Colonic mucosa (tissue), 4 donors: ENCODE measurements around the gene PAX4. TPM values are rescaled to one million over a fixed set of nuclear protein-coding genes. Genes with fewer than 3 reads are reported as not detected.

Source experiments
- DNase-seq: peaks from one replicate; pipeline ENCODE4 v3.0.0-alpha.2; 2020
- H3K27ac ChIP-seq: fragments of 200-600 bp; one replicate; pipeline ENCODE4 v1.8.0; 2021
- H3K27me3 ChIP-seq: fragments of 200-600 bp; one replicate; pipeline ENCODE4 v1.8.0; 2021
- H3K36me3 ChIP-seq: fragments of 200-600 bp; one replicate; pipeline ENCODE4 v1.8.0; 2021
- H3K4me1 ChIP-seq: fragments of 200-600 bp; one replicate; pipeline ENCODE4 v1.8.0; 2021; ENCODE audit warnings: mild to moderate bottlenecking
- H3K4me3 ChIP-seq: fragments of 200-600 bp; one replicate; pipeline ENCODE4 v1.8.0; 2021
- H3K9ac ChIP-seq, 2 donors: one replicate each; pipeline ENCODE4 v1.7.0; 2013; ENCODE audit warnings: control low read depth in 2 of 2, low read depth in 2 of 2, low read length in 2 of 2
- H3K9me3 ChIP-seq: fragments of 200-600 bp; one replicate; pipeline ENCODE4 v1.8.0; 2021
- intact Hi-C: fragments of 100-400 bp; cut with DNase I; formaldehyde crosslinking; loops from one replicate; pipeline ENCODE4 v1.14.1; 2022
- total RNA-seq, 2 donors: library from RNA; stranded (reverse); fragmentation: NEBNext Ultra II Directional in 1 of 2; extraction: Animal tissue kit (Norgen Biotek cat#: 25700) in 1 of 2; gene quantifications; one replicate each; pipeline ENCODE4 v1.2.1, GENCODE V29; 2021
- TF ChIP-seq, protein P1 (sequence below): fragments of 200-600 bp; IDR thresholded peaks from one replicate; pipeline ENCODE4 v1.8.0; 2022; ENCODE audit warnings: antibody characterized with exemption, mild to moderate bottlenecking
- donor health status: healthy.
- donor health status: DM: no; HTN: no; CAD: no.
- donor health status: DM: no; HTN: no; CAD: no.

PAX4 gene
- total RNA-seq, 2 donors from 2014 or later: 0.67 to 0.88 TPM

DNA sequence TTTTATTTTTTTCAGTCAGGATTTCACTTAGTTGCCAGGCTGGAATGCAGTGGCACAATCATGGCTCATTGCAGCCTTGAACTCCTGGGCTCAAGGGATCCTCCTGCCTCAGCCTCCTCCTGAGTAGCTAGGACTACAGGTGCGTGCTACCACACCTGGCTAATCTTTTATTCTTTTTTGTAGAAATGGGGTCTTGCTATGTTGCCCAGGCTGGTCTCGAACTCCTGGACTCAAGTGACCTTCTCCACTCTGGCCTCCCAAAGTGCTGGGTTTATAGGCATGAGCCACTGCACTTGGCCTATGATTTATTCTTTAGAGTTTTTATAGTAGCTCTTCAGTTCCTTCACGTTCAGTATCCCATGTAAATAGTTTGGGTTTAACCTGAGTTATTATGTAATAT is 39.6 kb upstream of the PAX4 start:
- Histone ChIP-seq H3K4me3 (no peak overlapping the region), H3K36me3 (no peaks in the 10 kb centered on the region), H3K9ac (no peak overlapping the region), H3K27me3 (no peaks in the 10 kb centered on the region), H3K27ac (no peak overlapping the region), H3K9me3 (no peaks in the 10 kb centered on the region), H3K4me1 (no peaks in the 10 kb centered on the region)
- TF ChIP-seq, protein P1, sequence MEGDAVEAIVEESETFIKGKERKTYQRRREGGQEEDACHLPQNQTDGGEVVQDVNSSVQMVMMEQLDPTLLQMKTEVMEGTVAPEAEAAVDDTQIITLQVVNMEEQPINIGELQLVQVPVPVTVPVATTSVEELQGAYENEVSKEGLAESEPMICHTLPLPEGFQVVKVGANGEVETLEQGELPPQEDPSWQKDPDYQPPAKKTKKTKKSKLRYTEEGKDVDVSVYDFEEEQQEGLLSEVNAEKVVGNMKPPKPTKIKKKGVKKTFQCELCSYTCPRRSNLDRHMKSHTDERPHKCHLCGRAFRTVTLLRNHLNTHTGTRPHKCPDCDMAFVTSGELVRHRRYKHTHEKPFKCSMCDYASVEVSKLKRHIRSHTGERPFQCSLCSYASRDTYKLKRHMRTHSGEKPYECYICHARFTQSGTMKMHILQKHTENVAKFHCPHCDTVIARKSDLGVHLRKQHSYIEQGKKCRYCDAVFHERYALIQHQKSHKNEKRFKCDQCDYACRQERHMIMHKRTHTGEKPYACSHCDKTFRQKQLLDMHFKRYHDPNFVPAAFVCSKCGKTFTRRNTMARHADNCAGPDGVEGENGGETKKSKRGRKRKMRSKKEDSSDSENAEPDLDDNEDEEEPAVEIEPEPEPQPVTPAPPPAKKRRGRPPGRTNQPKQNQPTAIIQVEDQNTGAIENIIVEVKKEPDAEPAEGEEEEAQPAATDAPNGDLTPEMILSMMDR: no peak
- intact Hi-C loops: no loop called here
- DNase-seq: no peak

DNA sequence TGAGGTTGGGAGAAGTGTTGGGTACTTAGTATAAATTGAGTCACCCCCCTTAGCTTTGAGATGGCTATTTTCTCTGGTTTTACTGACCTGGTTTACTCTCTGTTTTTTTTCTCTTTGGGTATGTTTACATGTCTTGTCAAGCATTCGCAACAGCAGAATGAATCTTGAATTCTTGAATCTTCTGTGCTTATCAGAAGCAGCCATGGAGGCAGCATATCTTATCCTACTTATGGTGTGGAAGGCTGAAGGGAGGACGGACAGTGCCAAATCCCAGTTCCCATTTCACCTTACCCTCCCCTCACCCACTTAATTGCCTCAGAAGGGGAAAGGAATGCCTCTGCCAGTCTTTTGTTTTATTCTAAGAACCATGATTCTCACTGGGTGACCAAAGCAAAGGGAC is 37.8 kb upstream of the PAX4 start:
- no peaks in the 10 kb centered on the region for H3K4me1 ChIP-seq
- no peaks in the 10 kb centered on the region for H3K9me3 ChIP-seq
- no peaks in the 10 kb centered on the region for H3K27me3 ChIP-seq
- no peak overlapping the region for H3K4me3 ChIP-seq
- no peak for DNase-seq
- H3K27ac ChIP-seq: no peak overlapping the region
- H3K36me3 ChIP-seq: no peaks in the 10 kb centered on the region
- TF ChIP-seq, protein P1: no peak
- intact Hi-C loops: no loop called here
- H3K9ac ChIP-seq: no peak overlapping the region

GRCh38 chr7:127654404-127655394 is 36.8 kb upstream of the PAX4 start:
- Histone ChIP-seq H3K27ac (no peak overlapping the region), H3K9ac (no peak overlapping the region), H3K36me3 (no peaks in the 10 kb centered on the region), H3K27me3 (no peaks in the 10 kb centered on the region), H3K9me3 (no peaks in the 10 kb centered on the region), H3K4me1 (no peaks in the 10 kb centered on the region), H3K4me3 (no peak overlapping the region)
- intact Hi-C loops: loop anchor here (5.0 kb wide), 1 partner anchor 62 kb away; the partner anchor contains the start of gene FSCN3
- no peak for DNase-seq
- TF ChIP-seq, protein P1: no peak

GRCh38 chr7:127653396-127653795 is 35.5 kb upstream of the PAX4 start:
- TF ChIP-seq, protein P1: no peak
- H3K9ac ChIP-seq: no peak overlapping the region
- DNase-seq: no peak
- intact Hi-C loops: loop anchor here (5.0 kb wide), 1 partner anchor 61 kb away; the partner anchor contains the start of gene FSCN3
- no peaks in the 10 kb centered on the region for H3K36me3 ChIP-seq
- H3K27me3 ChIP-seq: no peaks in the 10 kb centered on the region
- H3K4me1 ChIP-seq: no peaks in the 10 kb centered on the region
- no peaks in the 10 kb centered on the region for H3K9me3 ChIP-seq
- H3K27ac ChIP-seq: no peak overlapping the region
- H3K4me3 ChIP-seq: peak overlapping the region; percentile 95

DNA sequence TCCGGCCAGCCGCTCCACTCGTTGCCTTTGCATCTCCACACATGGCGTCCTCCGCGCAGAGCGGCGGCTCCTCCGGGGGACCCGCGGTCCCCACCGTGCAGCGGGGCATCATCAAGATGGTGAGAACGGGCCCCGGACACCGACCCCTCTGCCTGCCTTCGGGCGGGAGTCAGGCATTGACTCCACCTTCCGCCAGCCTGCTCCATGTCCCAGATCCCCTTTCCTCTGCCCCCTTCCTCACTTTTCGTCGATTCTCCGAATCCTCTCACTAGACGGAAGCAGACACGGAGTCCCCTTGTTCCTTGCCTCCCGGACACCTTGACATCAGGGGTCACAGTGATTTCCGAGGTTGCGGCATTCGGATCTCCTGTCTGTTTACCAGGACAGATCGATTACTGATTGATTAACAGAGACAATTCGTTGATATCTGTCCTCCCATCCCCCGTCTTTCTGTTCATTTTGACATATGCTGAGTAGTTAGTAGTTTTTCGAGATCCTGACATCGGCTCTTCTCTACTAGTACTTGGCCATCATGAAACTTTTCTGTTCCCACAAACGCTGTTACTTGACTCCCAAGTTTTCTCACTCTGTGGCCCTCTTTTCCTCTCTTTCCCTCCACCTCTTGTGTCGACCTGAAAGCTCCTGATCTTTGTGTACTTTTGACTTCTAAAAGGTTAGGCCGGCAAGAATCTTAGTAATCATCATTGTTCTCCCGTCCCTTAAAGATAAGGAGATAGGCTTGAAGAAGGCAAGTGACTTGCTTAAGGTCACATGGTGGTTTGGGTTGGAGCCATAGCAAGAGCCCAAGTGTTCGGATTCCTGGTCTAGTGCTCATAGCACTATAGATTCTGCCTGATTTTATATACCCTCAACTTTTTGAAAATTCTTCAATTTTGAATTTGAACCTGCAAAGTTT is 34.6 kb upstream of the PAX4 start:
- no peaks in the 10 kb centered on the region for H3K36me3 ChIP-seq
- DNase-seq: no peak
- H3K9ac ChIP-seq: peak overlapping the region; percentile 92 to 98
- no peaks in the 10 kb centered on the region for H3K9me3 ChIP-seq
- intact Hi-C loops: loop anchor here (5.0 kb wide), 1 partner anchor 60 kb away; the partner anchor contains the start of gene FSCN3
- H3K27me3 ChIP-seq: no peaks in the 10 kb centered on the region
- TF ChIP-seq, protein P1: no peak
- peak overlapping the region; percentile 95 for H3K4me3 ChIP-seq
- no peaks in the 10 kb centered on the region for H3K4me1 ChIP-seq
- H3K27ac ChIP-seq: peak overlapping the region; percentile 73
